Mesothelial cell of epicardium (in vitro differentiated cells): ENCODE data around the gene RPS19BP1. TPM values are rescaled to one million over a fixed set of nuclear protein-coding genes. Genes with fewer than 3 reads are reported as not detected.

Experiments
- DNase-seq, 2 experiments: peaks; one replicate each; pipeline ENCODE4 v3.0.0; 2021; ENCODE audit warnings: low spot score in 2 of 2; ENCODE audit not compliant: unreplicated experiment in 2 of 2
- H3K27ac Mint-ChIP-seq: 2 replicates; pipeline ENCODE4 v1.8.0; 2021; ENCODE audit warnings: mixed read lengths
- H3K27me3 Mint-ChIP-seq: 2 replicates; pipeline ENCODE4 v1.8.0; 2021; ENCODE audit warnings: low read depth, mixed read lengths
- H3K36me3 Mint-ChIP-seq: 2 replicates; pipeline ENCODE4 v1.8.0; 2021; ENCODE audit warnings: mixed read lengths
- H3K4me1 Mint-ChIP-seq: 2 replicates; pipeline ENCODE4 v1.8.0; 2021; ENCODE audit warnings: mixed read lengths
- H3K4me3 Mint-ChIP-seq: 2 replicates; pipeline ENCODE4 v1.8.0; 2021; ENCODE audit warnings: mild to moderate bottlenecking, moderate library complexity, mixed read lengths
- H3K9me3 Mint-ChIP-seq: 2 replicates; pipeline ENCODE4 v1.8.0; 2021; ENCODE audit warnings: mixed read lengths
- CTCF ChIP-seq: fragments of 200-600 bp; sonication (generic); IDR thresholded peaks from one replicate; pipeline ENCODE4 v1.5.0; 2021; ENCODE audit warnings: antibody characterized with exemption; ENCODE audit not compliant: unreplicated experiment
- total RNA-seq: library from RNA; stranded (reverse); gene quantifications from 3 replicates; pipeline ENCODE4 v1.2.1, GENCODE V29; 2021

The RPS19BP1 gene
- total RNA-seq, 1 donor from 2014 or later = 33.0 TPM

- Mint-ChIP-seq H3K4me1 (peaks cover 2% of the 10 kb centered on the region), H3K9me3 (peaks cover 6% of the 10 kb centered on the region), H3K27me3 (peaks cover 26% of the 10 kb centered on the region), H3K27ac (no peak overlapping the region), H3K4me3 (no peak overlapping the region), H3K36me3 (no peaks in the 10 kb centered on the region)
- no peak for DNase-seq
- TF ChIP-seq CTCF = no peak
These were observed 31.3 kb upstream of the RPS19BP1 start for GRCh38 chr22:39563571-39564428.

GRCh38 chr22:39562839-39563489, 30.4 kb upstream of the RPS19BP1 start:
- Mint-ChIP-seq H3K4me3 (no peak overlapping the region), H3K9me3 (peaks cover 6% of the 10 kb centered on the region), H3K27me3 (peaks cover 31% of the 10 kb centered on the region), H3K4me1 (peaks cover 6% of the 10 kb centered on the region), H3K36me3 (no peaks in the 10 kb centered on the region), H3K27ac (no peak overlapping the region)
- no peak for DNase-seq
- TF ChIP-seq CTCF = no peak

- H3K4me1 Mint-ChIP-seq = peaks cover 8% of the 10 kb centered on the region
- no peak for DNase-seq
- H3K9me3 Mint-ChIP-seq = no peaks in the 10 kb centered on the region
- H3K27ac Mint-ChIP-seq = no peak overlapping the region
- no peak for TF ChIP-seq CTCF
- H3K27me3 Mint-ChIP-seq = peaks cover 55% of the 10 kb centered on the region
- H3K36me3 Mint-ChIP-seq = no peaks in the 10 kb centered on the region
- no peak overlapping the region for H3K4me3 Mint-ChIP-seq
These were observed 27.6 kb upstream of the RPS19BP1 start for GRCh38 chr22:39560127-39560526.

GRCh38 chr22:39559456-39560105, 27.0 kb upstream of the RPS19BP1 start:
- DNase-seq = no peak
- H3K9me3 Mint-ChIP-seq = no peaks in the 10 kb centered on the region
- H3K4me1 Mint-ChIP-seq = peaks cover 8% of the 10 kb centered on the region
- H3K4me3 Mint-ChIP-seq = no peak overlapping the region
- TF ChIP-seq CTCF = no peak
- peaks cover 57% of the 10 kb centered on the region for H3K27me3 Mint-ChIP-seq
- H3K36me3 Mint-ChIP-seq = no peaks in the 10 kb centered on the region
- H3K27ac Mint-ChIP-seq = no peak overlapping the region

GRCh38 chr22:39558950-39559349, 26.4 kb upstream of the RPS19BP1 start:
- Mint-ChIP-seq H3K36me3 (no peaks in the 10 kb centered on the region), H3K27me3 (peaks cover 63% of the 10 kb centered on the region), H3K4me3 (peak overlapping the region; percentile 46), H3K27ac (no peak overlapping the region), H3K4me1 (peaks cover 8% of the 10 kb centered on the region), H3K9me3 (no peaks in the 10 kb centered on the region)
- DNase-seq = no peak
- TF ChIP-seq CTCF = no peak
